Measurements from ENCODE around the gene CNTN5.

Gene CNTN5

DNA sequence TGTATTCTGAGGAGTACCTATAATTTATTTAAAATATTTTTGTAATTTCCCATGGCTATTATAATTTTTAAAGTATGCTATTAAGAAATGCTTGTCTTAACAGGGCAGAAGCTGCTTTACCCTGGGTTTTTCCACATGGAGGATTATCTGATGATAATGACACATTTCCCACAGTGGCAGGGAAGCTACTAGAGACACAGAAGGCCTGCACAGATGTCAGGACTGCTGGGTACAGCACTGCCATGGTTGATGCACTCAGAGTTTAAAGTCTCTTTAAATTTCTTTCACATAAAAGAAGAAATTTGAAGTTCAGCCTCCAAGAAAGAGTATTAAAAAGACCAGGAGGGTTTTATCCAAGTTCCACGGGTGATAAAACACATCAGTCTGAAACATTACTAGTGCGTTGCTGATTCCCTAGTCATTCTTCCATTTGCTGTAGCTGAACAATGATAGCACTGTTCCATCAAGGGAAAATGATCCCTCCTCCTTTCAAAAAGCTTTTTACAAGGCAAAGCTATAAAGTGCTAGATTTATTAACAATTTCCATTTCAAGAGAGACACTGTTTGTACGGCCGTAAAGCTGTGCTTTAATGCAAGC, 363.0 kb downstream of the CNTN5 start:
- H3K9me3 ChIP-seq (ENCODE audit: severe bottlenecking): no peaks in the 10 kb centered on the region
- no peak for DNase-seq (ENCODE audit: low spot score)
- ATAC-seq (ENCODE audit: low read depth): no peak
- H3K4me3 ChIP-seq (ENCODE audit: severe bottlenecking): no peak overlapping the region
- H3K4me1 ChIP-seq (ENCODE audit: insufficient read depth, poor library complexity, severe bottlenecking): no peaks in the 10 kb centered on the region
- H3K27me3 ChIP-seq (ENCODE audit: insufficient read depth, poor library complexity, severe bottlenecking): no peaks in the 10 kb centered on the region
- no peaks in the 10 kb centered on the region for H3K36me3 ChIP-seq (ENCODE audit: low read depth)
- no peak overlapping the region for H3K27ac ChIP-seq (ENCODE audit: poor library complexity, severe bottlenecking)
- TF ChIP-seq, protein P1, sequence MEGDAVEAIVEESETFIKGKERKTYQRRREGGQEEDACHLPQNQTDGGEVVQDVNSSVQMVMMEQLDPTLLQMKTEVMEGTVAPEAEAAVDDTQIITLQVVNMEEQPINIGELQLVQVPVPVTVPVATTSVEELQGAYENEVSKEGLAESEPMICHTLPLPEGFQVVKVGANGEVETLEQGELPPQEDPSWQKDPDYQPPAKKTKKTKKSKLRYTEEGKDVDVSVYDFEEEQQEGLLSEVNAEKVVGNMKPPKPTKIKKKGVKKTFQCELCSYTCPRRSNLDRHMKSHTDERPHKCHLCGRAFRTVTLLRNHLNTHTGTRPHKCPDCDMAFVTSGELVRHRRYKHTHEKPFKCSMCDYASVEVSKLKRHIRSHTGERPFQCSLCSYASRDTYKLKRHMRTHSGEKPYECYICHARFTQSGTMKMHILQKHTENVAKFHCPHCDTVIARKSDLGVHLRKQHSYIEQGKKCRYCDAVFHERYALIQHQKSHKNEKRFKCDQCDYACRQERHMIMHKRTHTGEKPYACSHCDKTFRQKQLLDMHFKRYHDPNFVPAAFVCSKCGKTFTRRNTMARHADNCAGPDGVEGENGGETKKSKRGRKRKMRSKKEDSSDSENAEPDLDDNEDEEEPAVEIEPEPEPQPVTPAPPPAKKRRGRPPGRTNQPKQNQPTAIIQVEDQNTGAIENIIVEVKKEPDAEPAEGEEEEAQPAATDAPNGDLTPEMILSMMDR (IDR thresholded peaks at IDR 0.05; ENCODE audit: poor library complexity, severe bottlenecking): no peak

DNA sequence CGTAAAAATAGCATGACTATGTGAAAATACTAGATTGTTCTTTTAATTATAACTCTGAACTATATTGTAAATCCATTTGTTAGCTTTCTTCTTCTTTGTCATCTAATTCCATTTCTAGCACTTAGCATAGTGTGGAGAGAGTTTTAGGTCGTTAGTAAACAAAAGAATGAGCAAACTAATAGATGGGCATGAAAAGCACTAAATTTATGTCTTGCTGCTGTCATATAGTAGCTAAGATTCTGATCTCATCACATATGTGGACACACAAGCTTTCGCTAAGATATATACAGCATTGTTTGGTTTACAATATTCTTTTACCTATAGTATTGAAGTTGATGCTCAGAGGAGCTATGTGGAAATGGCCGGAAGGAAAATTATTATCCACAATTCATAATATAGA, 370.5 kb downstream of the CNTN5 start:
- TF ChIP-seq, protein P1 (IDR thresholded peaks at IDR 0.05; ENCODE audit: poor library complexity, severe bottlenecking): no peak
- Histone ChIP-seq H3K4me1 (ENCODE audit: insufficient read depth, poor library complexity, severe bottlenecking) (no peaks in the 10 kb centered on the region), H3K9me3 (ENCODE audit: severe bottlenecking) (no peaks in the 10 kb centered on the region), H3K36me3 (ENCODE audit: low read depth) (no peaks in the 10 kb centered on the region), H3K4me3 (ENCODE audit: severe bottlenecking) (no peak overlapping the region), H3K27me3 (ENCODE audit: insufficient read depth, poor library complexity, severe bottlenecking) (peaks cover 9% of the 10 kb centered on the region), H3K27ac (ENCODE audit: poor library complexity, severe bottlenecking) (no peak overlapping the region)
- ATAC-seq (ENCODE audit: low read depth): no peak
- DNase-seq (ENCODE audit: low spot score): no peak

DNA sequence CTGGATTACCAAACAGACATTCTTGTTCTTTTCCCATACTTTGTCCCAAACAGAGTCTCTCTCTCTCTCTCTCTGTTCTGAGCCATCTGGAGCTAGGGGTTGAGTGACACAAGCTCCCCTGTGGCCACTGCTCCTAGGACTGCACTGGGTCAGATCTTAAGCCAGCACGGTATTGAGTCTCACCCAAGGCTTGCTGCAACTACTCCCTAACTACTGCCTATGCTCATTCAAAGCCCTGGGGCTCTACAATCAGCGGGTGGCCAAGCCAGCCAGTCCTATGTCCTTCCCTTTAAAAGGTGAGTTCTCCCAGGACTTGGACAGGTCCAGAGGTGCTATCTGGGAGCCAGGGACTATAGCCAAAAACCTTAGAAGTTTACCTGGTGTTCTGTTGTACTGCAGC, 385.6 kb downstream of the CNTN5 start:
- H3K27me3 ChIP-seq (ENCODE audit: insufficient read depth, poor library complexity, severe bottlenecking): peaks cover 6% of the 10 kb centered on the region
- ATAC-seq (ENCODE audit: low read depth) (no peak), DNase-seq (ENCODE audit: low spot score) (no peak)
- TF ChIP-seq, protein P1 (IDR thresholded peaks at IDR 0.05; ENCODE audit: poor library complexity, severe bottlenecking): no peak
- no peak overlapping the region for H3K27ac ChIP-seq (ENCODE audit: poor library complexity, severe bottlenecking)
- no peaks in the 10 kb centered on the region for H3K36me3 ChIP-seq (ENCODE audit: low read depth)
- H3K9me3 ChIP-seq (ENCODE audit: severe bottlenecking): no peaks in the 10 kb centered on the region
- no peak overlapping the region for H3K4me3 ChIP-seq (ENCODE audit: severe bottlenecking)
- no peaks in the 10 kb centered on the region for H3K4me1 ChIP-seq (ENCODE audit: insufficient read depth, poor library complexity, severe bottlenecking)

DNA sequence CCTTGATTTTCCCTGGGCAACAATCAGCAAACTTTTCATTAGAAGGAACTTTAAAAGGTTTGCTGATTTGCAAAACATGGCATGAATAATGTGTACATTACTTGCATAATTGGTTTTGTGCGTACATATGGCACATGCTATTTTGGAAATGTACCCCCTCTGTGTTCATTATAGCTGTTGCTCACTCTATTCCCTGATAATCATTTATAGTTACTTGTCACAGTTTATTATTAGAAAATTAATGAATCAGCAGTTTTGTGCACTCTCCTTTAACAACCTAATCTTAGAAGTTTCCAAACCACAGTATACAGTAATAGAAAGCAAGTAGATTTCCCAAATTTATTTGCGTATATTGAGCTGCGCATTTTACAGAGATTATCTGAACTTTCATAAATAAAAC, 389.9 kb downstream of the CNTN5 start:
- ATAC-seq (ENCODE audit: low read depth) (no peak), DNase-seq (ENCODE audit: low spot score) (no peak)
- no peaks in the 10 kb centered on the region for H3K27me3 ChIP-seq (ENCODE audit: insufficient read depth, poor library complexity, severe bottlenecking)
- H3K4me1 ChIP-seq (ENCODE audit: insufficient read depth, poor library complexity, severe bottlenecking): no peaks in the 10 kb centered on the region
- H3K4me3 ChIP-seq (ENCODE audit: severe bottlenecking): no peak overlapping the region
- no peaks in the 10 kb centered on the region for H3K9me3 ChIP-seq (ENCODE audit: severe bottlenecking)
- H3K36me3 ChIP-seq (ENCODE audit: low read depth): no peaks in the 10 kb centered on the region
- no peak overlapping the region for H3K27ac ChIP-seq (ENCODE audit: poor library complexity, severe bottlenecking)
- TF ChIP-seq, protein P1 (IDR thresholded peaks at IDR 0.05; ENCODE audit: poor library complexity, severe bottlenecking): no peak

DNA sequence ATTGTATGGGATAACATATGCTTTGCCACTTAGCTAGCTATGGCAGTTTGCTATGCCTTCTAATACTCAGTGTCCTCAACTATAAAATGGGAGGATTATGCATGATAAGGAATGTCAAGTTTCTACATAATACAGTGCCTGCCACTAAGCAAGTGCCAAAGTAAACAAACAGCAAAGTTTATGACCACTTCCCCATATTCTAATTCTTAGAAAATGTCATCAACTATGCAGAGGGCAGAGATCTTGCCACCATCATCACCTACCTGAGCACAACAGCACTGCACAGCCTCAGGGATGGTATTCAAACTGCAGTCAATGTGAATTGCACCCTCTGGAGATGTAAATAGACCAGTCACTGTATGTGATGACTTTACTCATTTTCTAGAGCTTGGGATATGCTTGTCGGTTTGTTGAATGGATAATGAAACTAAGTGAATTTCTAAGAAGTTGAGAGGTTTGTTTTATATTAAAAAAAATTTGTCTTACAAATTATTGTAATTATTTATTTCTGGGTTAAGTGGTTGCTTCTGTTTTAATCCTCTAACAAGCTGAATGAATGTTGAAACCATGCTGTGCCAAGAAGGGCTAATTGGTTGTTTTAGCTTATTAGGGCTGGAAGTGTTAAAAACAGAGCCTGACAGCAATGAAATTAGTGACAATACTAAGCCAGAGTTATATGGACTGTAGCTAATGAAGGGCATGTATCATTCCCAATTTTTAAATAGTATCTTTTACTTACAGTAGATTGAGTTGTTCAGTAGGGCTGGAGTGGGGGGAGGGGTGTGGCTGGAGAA, 398.4 kb downstream of the CNTN5 start:
- H3K36me3 ChIP-seq (ENCODE audit: low read depth): no peaks in the 10 kb centered on the region
- H3K4me3 ChIP-seq (ENCODE audit: severe bottlenecking): no peak overlapping the region
- H3K27me3 ChIP-seq (ENCODE audit: insufficient read depth, poor library complexity, severe bottlenecking): no peaks in the 10 kb centered on the region
- no peaks in the 10 kb centered on the region for H3K9me3 ChIP-seq (ENCODE audit: severe bottlenecking)
- no peak overlapping the region for H3K27ac ChIP-seq (ENCODE audit: poor library complexity, severe bottlenecking)
- TF ChIP-seq, protein P1 (IDR thresholded peaks at IDR 0.05; ENCODE audit: poor library complexity, severe bottlenecking): no peak
- DNase-seq (ENCODE audit: low spot score) (no peak), ATAC-seq (ENCODE audit: low read depth) (no peak)
- H3K4me1 ChIP-seq (ENCODE audit: insufficient read depth, poor library complexity, severe bottlenecking): peaks cover 23% of the 10 kb centered on the region
